DOHH2 (cell line): ENCODE measurements around the gene WWOX.

ENCODE experiments used
- H3F3A ChIP-seq: fragments of 200-600 bp; sonication (generic), shearing (Covaris generic); 2 replicates; pipeline ENCODE4 v1.6.0; 2016; ENCODE audit warnings: antibody characterized with exemption, mild to moderate bottlenecking; ENCODE audit not compliant: control insufficient read depth, insufficient read depth
- H3K27ac ChIP-seq: fragments of 200-600 bp; sonication (generic); 2 replicates; pipeline ENCODE4 v1.5.1; 2014; ENCODE audit warnings: low read depth, mild to moderate bottlenecking, low read length, moderate library complexity
- H3K27me3 ChIP-seq: fragments of 200-600 bp; sonication (generic); 2 replicates; pipeline ENCODE4 v1.6.1; 2014; ENCODE audit warnings: mild to moderate bottlenecking, low read length, mixed read lengths; ENCODE audit not compliant: control insufficient read depth
- H3K36me3 ChIP-seq: fragments of 200-600 bp; sonication (generic); 2 replicates; pipeline ENCODE4 v1.6.1; 2014; ENCODE audit warnings: mild to moderate bottlenecking, low read length, moderate library complexity, mixed read lengths; ENCODE audit not compliant: control insufficient read depth
- H3K4me1 ChIP-seq: fragments of 200-600 bp; sonication (generic); 2 replicates; pipeline ENCODE4 v1.6.1; 2014; ENCODE audit warnings: mild to moderate bottlenecking, low read length, mixed read lengths; ENCODE audit not compliant: control insufficient read depth
- H3K4me2 ChIP-seq: fragments of 200-600 bp; sonication (generic); 2 replicates; pipeline ENCODE4 v1.6.0; 2014; ENCODE audit warnings: mild to moderate bottlenecking, low read length, moderate library complexity
- H3K4me3 ChIP-seq: fragments of 200-600 bp; sonication (generic); 2 replicates; pipeline ENCODE4 v1.5.1; 2014; ENCODE audit warnings: mild to moderate bottlenecking, low read length, mixed read lengths
- H3K79me2 ChIP-seq: fragments of 200-600 bp; sonication (generic); 2 replicates; pipeline ENCODE4 v1.6.1; 2014; ENCODE audit warnings: mild to moderate bottlenecking, low read length, mixed read lengths; ENCODE audit not compliant: control insufficient read depth
- H3K9me2 ChIP-seq: fragments of 200-600 bp; sonication (generic); replicated peaks from 2 replicates; pipeline ENCODE4 v1.6.1; 2014; ENCODE audit warnings: mild to moderate bottlenecking, low read length, mixed read lengths; ENCODE audit not compliant: control insufficient read depth
- H3K9me3 ChIP-seq: fragments of 200-600 bp; sonication (generic); 2 replicates; pipeline ENCODE4 v1.6.1; 2014; ENCODE audit warnings: antibody characterized with exemption, low read length, mixed read lengths; ENCODE audit not compliant: control insufficient read depth, insufficient read depth
- H4K20me1 ChIP-seq: fragments of 200-600 bp; sonication (generic); 2 replicates; pipeline ENCODE4 v1.6.0; 2014; ENCODE audit warnings: low read depth, mild to moderate bottlenecking, antibody characterized with exemption, low read length, moderate library complexity; ENCODE audit not compliant: control insufficient read depth, insufficient read depth
- CTCF ChIP-seq: fragments of 200-600 bp; sonication (generic); IDR thresholded peaks from one replicate; pipeline ENCODE4 v1.5.1; 2014; ENCODE audit warnings: antibody characterized with exemption, mild to moderate bottlenecking, low read depth, low read length; ENCODE audit not compliant: poor library complexity, severe bottlenecking
- EZH2phosphoT487 ChIP-seq: fragments of 200-600 bp; sonication (generic); IDR thresholded peaks from 2 replicates; pipeline ENCODE4 v1.6.1; 2017; ENCODE audit warnings: borderline replicate concordance, mild to moderate bottlenecking, antibody characterized with exemption, low read length, moderate library complexity, mixed read lengths

WWOX gene

GRCh38 chr16:78390508-78391324 lies 291.3 kb downstream of the WWOX start:
- Histone ChIP-seq H3K36me3 (no peaks in the 10 kb centered on the region), H3K4me3 (no peak overlapping the region), H3K27me3 (no peaks in the 10 kb centered on the region), H3K79me2 (no peaks in the 10 kb centered on the region), H3K9me2 (no peaks in the 10 kb centered on the region), H3K4me1 (no peaks in the 10 kb centered on the region), H3K4me2 (no peak overlapping the region), H4K20me1 (no peaks in the 10 kb centered on the region), H3K27ac (no peak overlapping the region), H3K9me3 (peaks cover 3% of the 10 kb centered on the region; the same call in 1 of the 2 replicates), H3F3A (no peaks in the 10 kb centered on the region)
- no peak for TF ChIP-seq CTCF
- no peak for TF ChIP-seq EZH2phosphoT487

- Histone ChIP-seq H3K4me3 (no peak overlapping the region), H3K4me1 (no peaks in the 10 kb centered on the region), H4K20me1 (no peaks in the 10 kb centered on the region), H3K4me2 (no peak overlapping the region), H3F3A (no peaks in the 10 kb centered on the region), H3K79me2 (no peaks in the 10 kb centered on the region), H3K27me3 (no peaks in the 10 kb centered on the region), H3K27ac (no peak overlapping the region), H3K9me3 (peaks cover 3% of the 10 kb centered on the region; the same call in 1 of the 2 replicates), H3K36me3 (no peaks in the 10 kb centered on the region), H3K9me2 (no peaks in the 10 kb centered on the region)
- TF ChIP-seq CTCF (no peak), EZH2phosphoT487 (no peak)
These were observed 293.2 kb downstream of the WWOX start for GRCh38 chr16:78392585-78393195.

- Histone ChIP-seq H3K4me2 (no peak overlapping the region), H3K79me2 (no peaks in the 10 kb centered on the region), H3K36me3 (no peaks in the 10 kb centered on the region), H3K4me3 (no peak overlapping the region), H3K4me1 (no peaks in the 10 kb centered on the region), H3K9me2 (no peaks in the 10 kb centered on the region), H3F3A (no peaks in the 10 kb centered on the region), H3K27me3 (no peaks in the 10 kb centered on the region), H3K27ac (no peak overlapping the region), H4K20me1 (no peaks in the 10 kb centered on the region), H3K9me3 (peaks cover 3% of the 10 kb centered on the region; the same call in 1 of the 2 replicates)
- TF ChIP-seq CTCF = no peak
- TF ChIP-seq EZH2phosphoT487 = no peak
These were observed 295.6 kb downstream of the WWOX start for GRCh38 chr16:78395035-78395434.
